KOPT-K1 (cell line): ENCODE data around the gene GABPB1.

ENCODE experiments used
- H3K27ac ChIP-seq: fragments of 200-600 bp; sonication (generic); 2 replicates; pipeline ENCODE4 v1.5.1; 2016; ENCODE audit warnings: antibody characterized with exemption, mild to moderate bottlenecking, low read depth, low read length; ENCODE audit not compliant: poor library complexity, severe bottlenecking
- H3K36me3 ChIP-seq: fragments of 200-600 bp; sonication (generic); 2 replicates; pipeline ENCODE4 v1.5.1; 2017; ENCODE audit warnings: antibody characterized with exemption, mild to moderate bottlenecking, low read length, moderate library complexity; ENCODE audit not compliant: insufficient read depth
- H3K9me3 ChIP-seq: fragments of 200-600 bp; sonication (generic); 2 replicates; pipeline ENCODE4 v1.5.1; 2017; ENCODE audit warnings: antibody characterized with exemption, low read length, mild to moderate bottlenecking; ENCODE audit not compliant: insufficient read depth, poor library complexity, severe bottlenecking

Gene GABPB1

GRCh38 chr15:50248994-50249582 lies 105.9 kb downstream of the GABPB1 start:
- peak overlapping the region; percentile 86 for H3K27ac ChIP-seq
- H3K9me3 ChIP-seq, result no peaks in the 10 kb centered on the region
- no peaks in the 10 kb centered on the region for H3K36me3 ChIP-seq

- H3K36me3 ChIP-seq, result no peaks in the 10 kb centered on the region
- peak overlapping the region; percentile 86 for H3K27ac ChIP-seq
These were observed 107.0 kb downstream of the GABPB1 start for GRCh38 chr15:50247819-50248655.

GRCh38 chr15:50246631-50247030 lies 108.4 kb downstream of the GABPB1 start:
- Histone ChIP-seq H3K27ac (no peak overlapping the region), H3K36me3 (no peaks in the 10 kb centered on the region), H3K9me3 (no peaks in the 10 kb centered on the region)

More at GRCh38 chr15:50247819-50248655, 107.0 kb downstream of the GABPB1 start:
- no peaks in the 10 kb centered on the region for H3K9me3 ChIP-seq

GRCh38 chr15:50244959-50245624 lies 109.9 kb downstream of the GABPB1 start:
- Histone ChIP-seq H3K36me3 (no peaks in the 10 kb centered on the region), H3K27ac (no peak overlapping the region), H3K9me3 (no peaks in the 10 kb centered on the region)

- Histone ChIP-seq H3K36me3 (no peaks in the 10 kb centered on the region), H3K27ac (no peak overlapping the region), H3K9me3 (no peaks in the 10 kb centered on the region)
These were observed 110.8 kb downstream of the GABPB1 start for GRCh38 chr15:50244153-50244552.

GRCh38 chr15:50241684-50242450 lies 113.1 kb downstream of the GABPB1 start:
- Histone ChIP-seq H3K9me3 (no peaks in the 10 kb centered on the region), H3K36me3 (no peaks in the 10 kb centered on the region), H3K27ac (no peak overlapping the region)

GRCh38 chr15:50238255-50238654 lies 116.7 kb downstream of the GABPB1 start:
- Histone ChIP-seq H3K27ac (no peak overlapping the region), H3K9me3 (no peaks in the 10 kb centered on the region), H3K36me3 (no peaks in the 10 kb centered on the region)

- no peaks in the 10 kb centered on the region for H3K9me3 ChIP-seq
- no peaks in the 10 kb centered on the region for H3K36me3 ChIP-seq
- H3K27ac ChIP-seq, result no peak overlapping the region
These were observed 118.6 kb downstream of the GABPB1 start for GRCh38 chr15:50236433-50236832.

GRCh38 chr15:50235794-50236193 lies 119.2 kb downstream of the GABPB1 start:
- Histone ChIP-seq H3K9me3 (no peaks in the 10 kb centered on the region), H3K27ac (no peak overlapping the region), H3K36me3 (no peaks in the 10 kb centered on the region)

GRCh38 chr15:50234764-50235163 lies 120.2 kb downstream of the GABPB1 start:
- no peak overlapping the region for H3K27ac ChIP-seq
- no peaks in the 10 kb centered on the region for H3K9me3 ChIP-seq
- H3K36me3 ChIP-seq, result no peaks in the 10 kb centered on the region

GRCh38 chr15:50233192-50233736 lies 121.7 kb downstream of the GABPB1 start:
- Histone ChIP-seq H3K36me3 (no peaks in the 10 kb centered on the region), H3K9me3 (no peaks in the 10 kb centered on the region), H3K27ac (no peak overlapping the region)

- Histone ChIP-seq H3K9me3 (no peaks in the 10 kb centered on the region), H3K36me3 (no peaks in the 10 kb centered on the region), H3K27ac (no peak overlapping the region)
These were observed 122.2 kb downstream of the GABPB1 start for GRCh38 chr15:50232791-50233190.

GRCh38 chr15:50231761-50232160 lies 123.2 kb downstream of the GABPB1 start:
- Histone ChIP-seq H3K36me3 (no peaks in the 10 kb centered on the region), H3K9me3 (no peaks in the 10 kb centered on the region), H3K27ac (no peak overlapping the region)

- Histone ChIP-seq H3K9me3 (no peaks in the 10 kb centered on the region), H3K36me3 (no peaks in the 10 kb centered on the region), H3K27ac (no peak overlapping the region)
These were observed 125.7 kb downstream of the GABPB1 start for GRCh38 chr15:50229336-50229735.

- Histone ChIP-seq H3K9me3 (no peaks in the 10 kb centered on the region), H3K36me3 (no peaks in the 10 kb centered on the region), H3K27ac (no peak overlapping the region)
These were observed 126.1 kb downstream of the GABPB1 start for GRCh38 chr15:50228866-50229265.
